ENCODE results near the gene AUTS2. TPM values are rescaled to one million over a fixed set of nuclear protein-coding genes. Genes with fewer than 3 reads are reported as not detected.
A peak's percentile ranks its signal among the peaks of the same experiment; 100 is the strongest.

Gene AUTS2
- total RNA-seq, 1 donor from 2014 or later = 5.2 TPM

DNA sequence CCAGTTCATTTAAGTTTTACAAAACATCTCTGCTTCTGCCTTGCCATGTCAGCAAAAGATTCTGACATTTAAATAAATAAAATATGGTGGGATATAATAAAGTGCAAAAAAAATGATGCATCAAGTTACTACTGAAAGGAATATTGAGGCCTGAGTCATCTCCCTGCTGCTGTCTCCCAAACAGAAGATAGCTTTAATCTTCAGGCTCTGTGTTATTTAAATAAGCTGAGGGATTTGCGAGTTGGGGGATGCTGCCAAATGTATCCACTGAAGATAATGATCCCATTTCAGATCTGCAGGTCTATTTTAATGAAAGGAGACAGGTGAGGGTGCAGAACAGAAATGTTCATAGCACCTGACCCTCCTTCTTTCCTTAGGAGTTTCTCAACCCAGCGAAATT, 720.8 kb downstream of the AUTS2 start:
- intact Hi-C loops (cut with DNase I) = no loop called here
- no peak for DNase-seq
- ATAC-seq (ENCODE audit: poor library complexity) = no peak

DNA sequence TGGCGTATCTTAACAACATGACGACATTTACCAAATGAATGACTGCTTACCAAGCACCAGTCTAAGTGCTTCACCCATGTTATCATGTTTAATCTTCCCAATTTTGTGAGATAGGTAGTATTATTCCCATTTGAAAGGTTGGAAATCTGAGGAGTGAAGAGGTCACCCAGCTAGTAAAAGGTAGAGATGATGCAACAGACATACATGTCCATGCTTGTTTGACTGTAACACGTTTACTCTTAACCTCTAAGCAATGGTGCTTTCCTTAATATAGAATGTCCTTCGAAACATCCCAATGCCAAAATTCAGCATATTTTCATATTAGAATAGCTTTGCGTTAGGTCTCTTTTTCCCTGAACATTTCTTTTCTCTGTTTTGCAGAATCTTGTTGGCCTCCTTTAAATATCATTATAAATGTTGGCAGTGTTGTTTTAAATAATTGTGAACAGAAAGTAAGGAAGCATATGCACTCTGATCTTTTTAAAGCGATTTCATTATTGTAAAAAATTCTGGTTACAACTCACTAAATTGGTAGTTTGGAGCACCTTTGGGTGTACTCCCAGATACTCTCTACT, 722.8 kb downstream of the AUTS2 start:
- ATAC-seq (ENCODE audit: poor library complexity) (no peak), DNase-seq (no peak)
- intact Hi-C loops (cut with DNase I) = no loop called here

DNA sequence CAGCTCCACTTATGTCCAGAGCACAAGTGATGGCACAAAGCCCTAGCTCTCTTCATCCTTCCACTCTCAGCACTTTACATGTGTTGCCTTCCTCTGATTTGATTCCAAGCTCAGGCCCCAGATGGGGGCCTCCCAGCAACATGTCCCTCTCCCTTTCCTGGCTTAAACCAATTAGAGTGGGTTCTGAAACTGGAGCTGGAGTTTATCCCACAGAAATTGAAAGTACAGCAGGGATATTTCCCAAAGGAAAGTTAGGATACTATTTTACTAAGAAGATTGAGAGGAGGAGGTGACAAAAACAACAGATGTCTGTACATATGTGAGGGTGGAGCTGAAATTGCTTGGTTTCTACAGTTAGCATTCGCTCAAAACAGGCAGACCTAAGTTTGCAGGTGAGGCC, 724.6 kb downstream of the AUTS2 start:
- no peak for ATAC-seq (ENCODE audit: poor library complexity)
- intact Hi-C loops (cut with DNase I) = no loop called here
- DNase-seq = no peak

DNA sequence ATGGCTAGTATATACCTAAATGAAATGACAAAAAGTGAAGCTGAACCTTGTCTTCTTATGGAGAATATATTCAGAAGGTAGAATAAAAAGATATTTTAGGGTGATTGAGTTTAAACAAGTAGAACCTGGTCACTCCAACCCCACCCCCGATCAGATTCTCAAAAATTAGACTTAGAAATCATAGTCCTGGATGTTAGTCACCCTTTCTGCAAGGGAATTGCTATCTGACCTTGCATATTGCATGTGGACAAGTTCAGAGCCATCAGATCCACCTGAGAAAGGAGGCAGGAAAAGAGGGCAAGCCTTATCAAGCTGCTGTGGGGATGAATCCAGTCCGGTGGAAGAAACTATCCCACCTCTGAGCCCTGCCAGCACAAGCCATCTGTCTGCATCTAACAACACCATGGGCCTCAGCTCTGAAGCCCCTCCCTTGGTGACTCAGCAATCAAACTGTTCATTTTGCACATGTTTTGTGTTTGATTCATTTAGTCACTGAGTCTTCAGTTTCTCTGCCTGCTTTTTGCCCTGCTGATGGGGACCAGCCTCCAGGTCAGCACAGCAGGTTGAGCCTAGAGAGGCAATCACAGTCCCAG, 727.3 kb downstream of the AUTS2 start:
- ATAC-seq (ENCODE audit: poor library complexity) (no peak), DNase-seq (no peak)
- intact Hi-C loops (cut with DNase I) = no loop called here

DNA sequence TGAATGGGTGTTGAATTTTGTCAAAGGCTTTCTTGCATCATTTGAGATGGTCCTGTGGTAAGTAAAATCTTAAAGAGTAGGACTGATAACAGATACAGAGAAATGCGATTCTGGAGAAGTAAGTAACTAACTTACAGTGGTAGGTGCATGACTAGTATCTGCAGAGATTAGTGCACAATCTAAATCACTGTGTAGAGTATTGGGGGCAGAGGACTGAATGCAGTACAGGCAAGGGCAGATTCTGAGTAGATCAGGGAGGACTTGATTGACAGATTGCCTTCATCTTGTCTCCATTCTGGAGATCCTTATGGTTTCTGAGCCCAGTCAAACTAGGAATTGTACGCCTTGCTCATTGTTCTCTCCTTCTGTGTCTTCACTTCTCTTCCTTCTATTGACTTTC, 736.0 kb downstream of the AUTS2 start:
- intact Hi-C loops (cut with DNase I) = no loop called here
- DNase-seq (no peak), ATAC-seq (ENCODE audit: poor library complexity) (no peak)

DNA sequence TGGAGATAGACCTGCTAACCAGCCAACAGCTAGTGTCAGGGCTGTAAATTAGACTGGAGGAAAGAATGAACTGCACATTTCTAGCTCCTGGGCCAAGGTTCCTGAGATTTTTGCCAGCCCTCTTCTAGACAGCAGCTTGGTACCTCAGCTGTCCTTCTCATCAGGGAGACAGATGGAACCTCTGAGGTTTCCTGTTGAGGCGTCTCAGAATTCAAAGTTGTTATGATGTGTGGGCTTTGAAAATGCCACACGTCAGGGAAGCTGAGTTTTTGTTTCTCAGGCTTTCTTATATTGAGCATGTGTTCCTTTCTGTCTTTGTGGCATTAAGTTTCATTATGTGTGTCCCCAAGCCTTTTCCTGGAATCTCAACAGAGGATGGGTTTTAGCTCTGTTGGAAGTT, 736.6 kb downstream of the AUTS2 start:
- DNase-seq = no peak
- intact Hi-C loops (cut with DNase I) = no loop called here
- ATAC-seq (ENCODE audit: poor library complexity) = no peak

DNA sequence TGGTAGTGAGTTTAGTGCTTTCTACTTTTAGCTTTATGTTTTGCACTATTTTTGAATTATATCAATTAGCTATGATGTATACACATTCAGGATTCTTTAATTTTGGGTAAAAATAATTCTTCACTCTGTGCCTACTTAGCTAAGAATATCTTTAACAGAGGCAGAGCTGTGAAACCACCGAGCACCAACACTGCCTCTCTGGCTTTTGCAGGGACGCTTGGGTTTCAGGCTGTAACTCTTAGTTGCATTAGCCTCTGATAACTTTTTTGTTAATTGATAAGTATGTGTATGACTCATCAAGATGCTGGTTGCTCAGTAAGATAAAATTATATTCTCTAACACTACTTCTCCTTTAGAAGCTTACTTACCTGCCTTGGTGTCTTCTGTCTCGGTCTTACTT, 738.3 kb downstream of the AUTS2 start:
- intact Hi-C loops (cut with DNase I) = no loop called here
- ATAC-seq (ENCODE audit: poor library complexity) (no peak), DNase-seq (no peak)

DNA sequence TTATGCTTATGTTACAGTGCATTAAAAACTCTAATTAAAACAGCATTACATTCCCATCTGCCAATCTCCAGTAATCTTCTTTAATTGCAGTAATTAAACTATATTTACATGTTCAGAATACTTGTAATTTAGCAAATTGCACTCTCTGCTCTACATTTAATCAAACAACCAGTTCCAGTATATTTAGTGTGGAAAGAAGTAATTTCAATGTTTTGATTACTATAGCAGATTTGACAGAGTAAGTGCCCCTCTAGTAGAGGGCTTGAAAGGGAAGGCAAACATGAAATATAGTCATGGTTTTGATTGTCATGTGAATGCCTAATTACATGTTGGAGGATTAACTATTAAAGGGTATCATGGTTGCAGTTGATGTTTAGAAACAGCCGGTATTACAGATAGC, 739.7 kb downstream of the AUTS2 start:
- ATAC-seq (ENCODE audit: poor library complexity) (no peak), DNase-seq (no peak)
- intact Hi-C loops (cut with DNase I) = no loop called here

DNA sequence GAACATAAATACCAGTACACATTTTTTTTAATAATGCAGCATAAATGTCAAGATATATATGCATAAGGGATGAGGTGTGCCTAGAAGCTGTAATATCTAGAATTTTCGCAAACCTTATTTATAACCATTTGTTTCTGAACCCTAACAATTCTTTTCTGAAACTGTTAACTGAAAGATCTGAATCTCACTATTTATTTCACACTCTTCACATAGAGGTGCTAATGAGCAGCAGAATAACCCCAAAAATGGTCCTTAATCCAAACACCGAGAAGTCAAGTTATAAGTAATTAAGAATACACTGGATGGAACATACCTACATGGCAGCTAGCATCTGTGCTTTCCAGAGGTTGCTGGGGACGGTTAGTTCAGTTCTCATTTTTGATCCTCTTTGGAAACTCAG, 742.0 kb downstream of the AUTS2 start:
- DNase-seq (no peak), ATAC-seq (ENCODE audit: poor library complexity) (no peak)
- intact Hi-C loops (cut with DNase I) = no loop called here

DNA sequence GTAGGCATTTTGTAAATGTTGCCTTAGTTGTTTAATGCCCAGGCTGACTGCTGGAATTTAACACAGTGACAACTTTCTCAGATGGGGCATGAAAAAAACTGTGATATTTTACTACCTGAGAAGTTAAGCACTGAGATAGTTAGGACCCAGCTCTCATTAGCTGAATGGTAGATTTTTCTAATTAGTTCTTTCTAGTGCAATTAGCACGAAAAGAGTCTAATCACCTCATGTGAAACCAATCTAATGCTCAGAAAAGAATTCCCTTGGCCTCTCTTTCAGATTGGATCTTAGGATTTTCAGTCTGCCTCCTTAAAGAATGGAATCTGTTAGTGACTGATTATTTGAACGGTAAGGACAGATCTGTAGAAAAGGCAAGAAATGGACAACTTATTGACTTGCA, 743.2 kb downstream of the AUTS2 start:
- no peak for DNase-seq
- ATAC-seq (ENCODE audit: poor library complexity) = no peak
- intact Hi-C loops (cut with DNase I) = no loop called here

DNA sequence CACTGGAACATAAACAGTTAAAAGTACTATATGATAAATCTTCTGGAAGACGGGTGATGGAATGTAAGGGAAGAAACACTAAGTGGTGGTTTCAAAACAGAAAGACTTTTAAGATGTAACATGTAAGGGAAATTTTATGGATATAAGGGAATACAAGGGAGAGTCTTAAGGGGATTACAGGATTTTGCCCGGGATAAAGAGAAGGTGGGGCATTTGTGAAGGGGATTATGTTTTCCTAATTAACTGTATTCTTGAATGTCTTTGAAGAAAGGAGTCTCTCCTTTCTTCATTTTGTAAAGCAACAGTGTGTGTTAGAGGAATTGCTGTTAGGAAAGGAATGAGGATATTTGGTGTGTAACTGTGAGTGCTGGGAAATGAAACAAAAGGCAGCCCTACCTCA, 745.2 kb downstream of the AUTS2 start:
- intact Hi-C loops (cut with DNase I) = no loop called here
- ATAC-seq (ENCODE audit: poor library complexity) = no peak
- DNase-seq = no peak

DNA sequence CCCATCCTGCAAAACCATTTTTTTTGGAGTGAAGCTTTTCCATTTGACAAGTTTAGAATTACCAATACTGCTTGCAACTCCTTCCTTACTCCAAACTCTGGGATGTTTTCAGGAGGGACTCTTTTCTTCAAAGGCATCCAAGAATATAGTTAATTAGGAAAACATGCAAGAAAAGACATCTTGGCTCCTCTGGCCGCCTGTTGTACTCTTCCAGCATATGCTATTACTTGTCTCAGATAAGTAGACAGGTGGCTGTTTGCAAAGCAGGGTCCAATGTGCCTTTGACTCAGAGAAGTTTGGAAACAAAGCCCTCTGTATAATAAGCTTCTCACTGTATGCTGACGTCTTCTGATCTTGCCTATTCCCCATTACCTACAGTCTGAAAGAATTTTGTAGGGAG, 746.5 kb downstream of the AUTS2 start:
- intact Hi-C loops (cut with DNase I) = no loop called here
- no peak for ATAC-seq (ENCODE audit: poor library complexity)
- no peak for DNase-seq

DNA sequence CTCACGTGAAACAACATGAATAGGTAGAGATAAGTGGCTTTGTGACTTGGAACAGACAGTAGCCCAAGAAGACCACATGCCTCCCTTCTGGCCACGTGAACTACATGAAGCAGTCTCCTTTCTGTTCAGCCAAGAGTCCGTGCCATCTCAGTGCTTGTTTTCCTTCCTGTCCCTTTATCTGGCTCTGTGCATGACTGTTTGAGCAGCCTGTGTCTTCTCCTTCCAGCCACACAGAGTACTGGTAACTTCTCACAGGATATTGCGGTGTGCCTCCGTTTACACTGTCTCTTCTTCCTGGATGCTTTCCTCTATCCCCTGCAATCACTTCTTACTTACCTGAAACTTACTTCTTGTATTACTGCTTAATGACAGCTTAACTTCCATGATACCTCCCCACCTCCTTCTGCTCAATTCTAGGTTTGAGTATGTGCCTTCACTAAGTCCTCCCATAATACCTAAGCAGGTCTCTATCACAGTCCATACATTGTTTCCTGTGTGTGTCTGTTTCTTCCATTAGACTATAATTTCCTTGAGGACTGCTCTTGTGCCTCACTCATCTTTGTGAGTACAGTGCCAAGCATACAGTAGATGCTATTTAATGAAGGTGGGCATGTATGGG, 748.7 kb downstream of the AUTS2 start:
- intact Hi-C loops (cut with DNase I) = no loop called here
- no peak for ATAC-seq (ENCODE audit: poor library complexity)
- DNase-seq = no peak

DNA sequence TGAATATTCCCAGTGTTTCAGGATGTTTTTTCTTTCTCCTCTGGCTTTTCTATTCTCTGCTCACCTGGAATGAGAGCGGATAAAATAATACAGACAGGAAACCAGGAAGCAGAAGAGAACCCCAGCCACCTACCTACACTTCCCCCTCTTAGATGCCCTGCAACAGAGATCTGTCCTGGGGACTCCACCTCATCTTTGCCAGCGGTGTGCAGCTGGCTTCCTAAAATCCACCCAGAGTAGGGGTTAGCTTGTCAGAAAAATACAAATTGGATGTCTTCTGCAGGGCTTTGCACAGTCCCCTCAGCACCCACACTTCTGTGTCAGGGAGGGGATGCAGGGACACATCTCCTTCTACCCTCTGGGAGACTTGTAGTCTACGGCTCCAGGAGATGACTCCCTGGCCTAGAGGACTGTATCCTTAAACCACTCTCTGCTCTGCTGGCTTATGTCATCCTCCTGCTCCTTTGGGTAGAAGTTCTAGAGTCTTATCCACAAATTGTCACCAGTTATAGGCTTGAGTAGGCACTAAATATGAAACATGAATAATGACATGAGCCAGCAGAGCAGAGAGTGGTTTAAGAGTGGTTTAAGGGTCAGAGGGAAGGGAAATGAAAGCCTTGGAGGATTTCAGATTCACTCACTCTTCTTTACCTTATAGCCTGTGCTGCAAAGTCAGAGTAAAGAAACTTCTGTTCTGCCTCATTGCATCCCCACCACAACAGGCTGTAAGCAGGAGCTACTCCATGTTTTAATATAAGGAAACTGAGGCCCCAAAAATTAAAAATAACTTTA, 749.4 kb downstream of the AUTS2 start:
- DNase-seq (no peak), ATAC-seq (ENCODE audit: poor library complexity) (no peak)
- intact Hi-C loops (cut with DNase I) = no loop called here

DNA sequence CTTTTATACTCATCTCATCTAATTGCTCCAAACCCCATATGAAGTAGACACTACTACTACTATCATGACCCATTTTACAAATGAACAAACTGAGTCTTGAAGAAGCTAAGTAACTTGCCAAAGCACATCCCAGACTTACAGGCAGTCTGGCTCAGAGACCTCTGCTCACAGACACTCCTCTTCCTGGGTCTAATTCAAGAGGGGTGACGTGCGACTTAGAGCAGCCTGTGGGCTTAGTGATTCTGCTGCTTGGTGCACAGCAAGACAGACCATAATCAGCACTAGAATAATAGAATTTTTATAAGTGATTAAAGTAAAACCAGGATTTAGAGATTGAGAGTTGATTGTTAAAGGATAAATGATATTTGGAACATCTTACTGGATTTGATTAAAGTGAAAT, 750.8 kb downstream of the AUTS2 start:
- no peak for ATAC-seq (ENCODE audit: poor library complexity)
- intact Hi-C loops (cut with DNase I) = no loop called here
- no peak for DNase-seq

DNA sequence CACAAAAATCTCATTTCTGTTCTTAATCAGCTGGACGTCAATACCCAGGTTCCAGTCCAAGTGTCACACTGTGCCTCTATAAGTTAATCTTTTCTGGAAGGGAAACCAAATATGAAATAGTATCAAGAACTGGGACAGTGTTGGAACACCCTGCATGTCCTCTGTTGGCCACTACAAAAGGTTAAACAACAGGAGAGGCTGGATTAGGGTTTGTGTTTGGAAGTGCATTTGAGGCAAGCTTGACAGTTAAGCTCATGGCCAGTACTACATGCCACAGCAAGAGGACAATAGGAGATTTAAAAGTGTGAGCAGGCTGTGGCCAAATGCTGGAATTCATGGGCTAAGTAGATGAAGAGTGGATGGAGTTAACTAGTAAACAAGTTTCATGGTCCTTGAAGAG, 751.5 kb downstream of the AUTS2 start:
- DNase-seq (no peak), ATAC-seq (ENCODE audit: poor library complexity) (peak; percentile 69)
- intact Hi-C loops (cut with DNase I) = no loop called here

DNA sequence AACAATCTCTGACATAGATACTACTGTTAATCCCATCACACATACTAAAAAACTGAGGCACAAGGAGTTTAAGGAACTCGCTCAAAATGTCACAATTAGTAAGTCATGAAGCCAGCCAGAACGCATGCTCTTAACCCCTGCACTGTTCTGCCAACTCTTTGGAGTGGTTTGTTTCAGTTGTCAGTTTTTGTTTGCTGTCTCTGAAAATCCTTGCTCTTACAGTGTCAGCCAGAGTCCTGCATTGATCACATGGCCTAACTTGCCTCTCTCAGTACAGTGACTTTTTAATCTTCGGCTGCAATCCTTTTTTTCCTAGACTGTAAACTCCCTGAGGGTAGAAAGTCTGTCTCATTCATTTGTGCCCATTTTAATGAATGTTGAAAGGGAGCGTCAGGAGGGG, 753.8 kb downstream of the AUTS2 start:
- DNase-seq (no peak), ATAC-seq (ENCODE audit: poor library complexity) (no peak)
- intact Hi-C loops (cut with DNase I) = no loop called here

DNA sequence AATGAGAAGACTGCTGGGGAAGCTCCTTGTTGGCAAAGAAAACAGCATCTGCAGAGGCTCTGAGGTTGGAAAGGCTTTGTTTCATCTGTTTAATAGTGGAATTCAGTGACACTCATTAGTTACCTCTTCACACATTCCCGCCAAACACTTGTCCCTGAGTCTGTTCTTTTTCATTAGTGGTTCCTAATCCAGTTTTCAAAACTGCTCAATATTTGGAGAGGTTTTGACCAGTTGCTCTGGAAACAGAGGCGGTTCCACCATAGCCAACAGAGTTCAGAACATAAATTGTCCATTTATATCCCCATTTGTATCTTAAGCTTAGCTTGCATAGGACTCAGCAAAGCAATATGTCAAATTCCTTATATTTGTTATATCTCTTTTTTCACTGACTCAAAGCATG, 754.6 kb downstream of the AUTS2 start:
- ATAC-seq (ENCODE audit: poor library complexity) (no peak), DNase-seq (no peak)
- intact Hi-C loops (cut with DNase I) = no loop called here

DNA sequence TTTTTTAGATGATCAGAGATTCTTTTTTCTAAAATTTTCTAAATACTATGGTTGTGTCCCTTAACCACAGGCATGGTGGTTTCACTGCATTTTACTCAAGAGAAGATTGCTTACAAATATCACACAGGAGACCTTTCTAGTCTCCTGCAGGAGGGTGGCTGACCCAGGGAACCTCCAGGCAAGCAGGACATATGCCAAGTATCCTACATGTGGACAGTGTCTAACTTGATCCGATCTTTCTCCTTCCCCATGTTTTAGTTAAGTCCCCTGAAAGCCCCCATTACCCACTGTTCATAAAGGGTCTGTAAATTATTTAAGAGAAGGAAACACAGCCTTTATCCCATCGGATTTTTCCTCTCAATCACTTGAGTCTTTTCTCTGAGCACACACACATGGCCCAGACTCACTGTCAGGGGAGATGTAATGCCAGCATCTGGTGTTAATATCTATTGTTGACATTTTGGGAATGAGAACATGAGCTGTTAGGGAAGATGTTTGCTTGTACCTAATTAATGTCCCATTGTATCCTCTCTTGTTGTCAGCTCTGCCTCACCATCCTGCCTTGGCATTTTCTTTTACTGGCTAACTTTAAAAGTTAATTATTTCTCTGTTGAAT, 755.2 kb downstream of the AUTS2 start:
- DNase-seq (no peak), ATAC-seq (ENCODE audit: poor library complexity) (no peak)
- intact Hi-C loops (cut with DNase I) = no loop called here

DNA sequence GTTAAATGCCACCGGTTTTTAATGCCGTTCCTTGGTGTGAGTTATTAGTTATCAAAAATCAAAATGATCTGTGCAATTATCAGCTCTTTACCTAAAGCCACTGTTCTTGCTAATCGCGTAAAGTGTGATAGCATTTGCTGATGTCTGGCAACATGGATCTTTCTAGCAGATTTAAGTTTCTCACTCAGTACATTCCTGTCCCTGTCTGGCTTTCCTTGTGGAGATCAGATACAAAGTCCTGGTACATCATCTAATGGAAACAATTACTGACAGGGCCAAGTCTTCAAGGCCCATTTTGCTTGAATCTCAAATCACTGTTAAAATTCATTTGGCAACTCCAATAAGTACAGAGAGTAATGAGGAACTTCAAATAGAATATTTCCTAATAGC, 755.7 kb downstream of the AUTS2 start:
- no peak for ATAC-seq (ENCODE audit: poor library complexity)
- intact Hi-C loops (cut with DNase I) = no loop called here
- DNase-seq = no peak
